ENCODE data around the gene MRAS.

MRAS gene

GRCh38 chr3:138441256-138441655 lies 92.9 kb downstream of the MRAS start:
- no peak overlapping the region for H3K4me3 Mint-ChIP-seq
- no peak for DNase-seq (ENCODE audit: low spot score in 2 of 2)
- H3K4me1 Mint-ChIP-seq: no peaks in the 10 kb centered on the region
- H3K27ac Mint-ChIP-seq (ENCODE audit: low read depth): no peak overlapping the region
- H3K27me3 Mint-ChIP-seq: peaks cover 25% of the 10 kb centered on the region
- ATAC-seq (replicated peaks; ENCODE audit: extremely low read depth, poor library complexity, severe bottlenecking): no peak
- no peaks in the 10 kb centered on the region for H3K9me3 Mint-ChIP-seq
- no peaks in the 10 kb centered on the region for H3K36me3 Mint-ChIP-seq (ENCODE audit: insufficient read depth)

GRCh38 chr3:138441742-138442141 lies 93.4 kb downstream of the MRAS start:
- Mint-ChIP-seq H3K27ac (ENCODE audit: low read depth) (no peak overlapping the region), H3K4me1 (no peaks in the 10 kb centered on the region), H3K4me3 (no peak overlapping the region), H3K36me3 (ENCODE audit: insufficient read depth) (no peaks in the 10 kb centered on the region), H3K9me3 (no peaks in the 10 kb centered on the region), H3K27me3 (peaks cover 20% of the 10 kb centered on the region)
- no peak for DNase-seq (ENCODE audit: low spot score in 2 of 2)
- ATAC-seq (replicated peaks; ENCODE audit: extremely low read depth, poor library complexity, severe bottlenecking): no peak

GRCh38 chr3:138442433-138442832 lies 94.1 kb downstream of the MRAS start:
- no peaks in the 10 kb centered on the region for H3K9me3 Mint-ChIP-seq
- no peaks in the 10 kb centered on the region for H3K36me3 Mint-ChIP-seq (ENCODE audit: insufficient read depth)
- no peak overlapping the region for H3K27ac Mint-ChIP-seq (ENCODE audit: low read depth)
- DNase-seq (ENCODE audit: low spot score in 2 of 2) (no peak), ATAC-seq (replicated peaks; ENCODE audit: extremely low read depth, poor library complexity, severe bottlenecking) (no peak)
- H3K4me1 Mint-ChIP-seq: no peaks in the 10 kb centered on the region
- no peak overlapping the region for H3K4me3 Mint-ChIP-seq
- peaks cover 13% of the 10 kb centered on the region for H3K27me3 Mint-ChIP-seq

GRCh38 chr3:138443091-138443490 lies 94.7 kb downstream of the MRAS start:
- H3K9me3 Mint-ChIP-seq: no peaks in the 10 kb centered on the region
- peaks cover 7% of the 10 kb centered on the region for H3K27me3 Mint-ChIP-seq
- DNase-seq (ENCODE audit: low spot score in 2 of 2) (no peak), ATAC-seq (replicated peaks; ENCODE audit: extremely low read depth, poor library complexity, severe bottlenecking) (no peak)
- no peaks in the 10 kb centered on the region for H3K36me3 Mint-ChIP-seq (ENCODE audit: insufficient read depth)
- no peak overlapping the region for H3K27ac Mint-ChIP-seq (ENCODE audit: low read depth)
- no peaks in the 10 kb centered on the region for H3K4me1 Mint-ChIP-seq
- no peak overlapping the region for H3K4me3 Mint-ChIP-seq

GRCh38 chr3:138443521-138444503 lies 95.4 kb downstream of the MRAS start:
- Mint-ChIP-seq H3K27me3 (no peaks in the 10 kb centered on the region), H3K27ac (ENCODE audit: low read depth) (no peak overlapping the region), H3K4me1 (no peaks in the 10 kb centered on the region), H3K36me3 (ENCODE audit: insufficient read depth) (no peaks in the 10 kb centered on the region), H3K9me3 (no peaks in the 10 kb centered on the region), H3K4me3 (no peak overlapping the region)
- no peak for ATAC-seq (replicated peaks; ENCODE audit: extremely low read depth, poor library complexity, severe bottlenecking)
- DNase-seq (ENCODE audit: low spot score in 2 of 2): no peak

- no peak for ATAC-seq (replicated peaks; ENCODE audit: extremely low read depth, poor library complexity, severe bottlenecking)
- no peak for DNase-seq (ENCODE audit: low spot score in 2 of 2)
- H3K27me3 Mint-ChIP-seq: no peaks in the 10 kb centered on the region
- no peaks in the 10 kb centered on the region for H3K9me3 Mint-ChIP-seq
- H3K4me3 Mint-ChIP-seq: no peak overlapping the region
- no peak overlapping the region for H3K27ac Mint-ChIP-seq (ENCODE audit: low read depth)
- no peaks in the 10 kb centered on the region for H3K4me1 Mint-ChIP-seq
- H3K36me3 Mint-ChIP-seq (ENCODE audit: insufficient read depth): no peaks in the 10 kb centered on the region
Measured at GRCh38 chr3:138445236-138445635, 96.9 kb downstream of the MRAS start.

- Mint-ChIP-seq H3K4me3 (no peak overlapping the region), H3K36me3 (ENCODE audit: insufficient read depth) (no peaks in the 10 kb centered on the region), H3K9me3 (no peaks in the 10 kb centered on the region), H3K27me3 (no peaks in the 10 kb centered on the region), H3K4me1 (no peaks in the 10 kb centered on the region), H3K27ac (ENCODE audit: low read depth) (no peak overlapping the region)
- no peak for DNase-seq (ENCODE audit: low spot score in 2 of 2)
- ATAC-seq (replicated peaks; ENCODE audit: extremely low read depth, poor library complexity, severe bottlenecking): no peak
Measured at GRCh38 chr3:138445654-138446053, 97.3 kb downstream of the MRAS start.

- H3K27ac Mint-ChIP-seq (ENCODE audit: low read depth): no peak overlapping the region
- DNase-seq (ENCODE audit: low spot score in 2 of 2): no peak
- H3K4me3 Mint-ChIP-seq: no peak overlapping the region
- no peaks in the 10 kb centered on the region for H3K4me1 Mint-ChIP-seq
- no peaks in the 10 kb centered on the region for H3K9me3 Mint-ChIP-seq
- no peaks in the 10 kb centered on the region for H3K36me3 Mint-ChIP-seq (ENCODE audit: insufficient read depth)
- no peaks in the 10 kb centered on the region for H3K27me3 Mint-ChIP-seq
- ATAC-seq (replicated peaks; ENCODE audit: extremely low read depth, poor library complexity, severe bottlenecking): no peak
Measured at GRCh38 chr3:138448631-138449030, 100.3 kb downstream of the MRAS start.

GRCh38 chr3:138449490-138449889 lies 101.1 kb downstream of the MRAS start:
- no peak overlapping the region for H3K27ac Mint-ChIP-seq (ENCODE audit: low read depth)
- H3K4me3 Mint-ChIP-seq: no peak overlapping the region
- H3K36me3 Mint-ChIP-seq (ENCODE audit: insufficient read depth): no peaks in the 10 kb centered on the region
- H3K27me3 Mint-ChIP-seq: no peaks in the 10 kb centered on the region
- H3K9me3 Mint-ChIP-seq: no peaks in the 10 kb centered on the region
- ATAC-seq (replicated peaks; ENCODE audit: extremely low read depth, poor library complexity, severe bottlenecking) (no peak), DNase-seq (ENCODE audit: low spot score in 2 of 2) (no peak)
- H3K4me1 Mint-ChIP-seq: no peaks in the 10 kb centered on the region

GRCh38 chr3:138450181-138450580 lies 101.8 kb downstream of the MRAS start:
- no peak for DNase-seq (ENCODE audit: low spot score in 2 of 2)
- no peaks in the 10 kb centered on the region for H3K27me3 Mint-ChIP-seq
- H3K36me3 Mint-ChIP-seq (ENCODE audit: insufficient read depth): no peaks in the 10 kb centered on the region
- H3K27ac Mint-ChIP-seq (ENCODE audit: low read depth): no peak overlapping the region
- no peak overlapping the region for H3K4me3 Mint-ChIP-seq
- no peaks in the 10 kb centered on the region for H3K9me3 Mint-ChIP-seq
- no peaks in the 10 kb centered on the region for H3K4me1 Mint-ChIP-seq
- no peak for ATAC-seq (replicated peaks; ENCODE audit: extremely low read depth, poor library complexity, severe bottlenecking)

GRCh38 chr3:138450704-138451424 lies 102.5 kb downstream of the MRAS start:
- H3K27me3 Mint-ChIP-seq: no peaks in the 10 kb centered on the region
- DNase-seq (ENCODE audit: low spot score in 2 of 2) (no peak), ATAC-seq (replicated peaks; ENCODE audit: extremely low read depth, poor library complexity, severe bottlenecking) (no peak)
- no peaks in the 10 kb centered on the region for H3K9me3 Mint-ChIP-seq
- H3K4me1 Mint-ChIP-seq: no peaks in the 10 kb centered on the region
- no peaks in the 10 kb centered on the region for H3K36me3 Mint-ChIP-seq (ENCODE audit: insufficient read depth)
- H3K4me3 Mint-ChIP-seq: no peak overlapping the region
- H3K27ac Mint-ChIP-seq (ENCODE audit: low read depth): no peak overlapping the region

- DNase-seq (ENCODE audit: low spot score in 2 of 2) (no peak), ATAC-seq (replicated peaks; ENCODE audit: extremely low read depth, poor library complexity, severe bottlenecking) (no peak)
- no peaks in the 10 kb centered on the region for H3K4me1 Mint-ChIP-seq
- no peak overlapping the region for H3K27ac Mint-ChIP-seq (ENCODE audit: low read depth)
- no peak overlapping the region for H3K4me3 Mint-ChIP-seq
- H3K36me3 Mint-ChIP-seq (ENCODE audit: insufficient read depth): no peaks in the 10 kb centered on the region
- no peaks in the 10 kb centered on the region for H3K27me3 Mint-ChIP-seq
- H3K9me3 Mint-ChIP-seq: no peaks in the 10 kb centered on the region
Measured at GRCh38 chr3:138451595-138452162, 103.3 kb downstream of the MRAS start.

Measured in central memory CD8-positive, alpha-beta T cell (primary cell).